CD4-positive, alpha-beta T cell treated with Interleukin-15 for 1 hour (primary cell): ENCODE results near the gene TMED9.
"Not testable (repeated sequence)": the region's sequence is repeated elsewhere in the genome, so short reads cannot be mapped to it uniquely, and the experiment has no call there.

Experiments
- DNase-seq: peaks from one replicate; pipeline ENCODE4 v3.0.0-alpha.2; 2020

The TMED9 gene

DNA sequence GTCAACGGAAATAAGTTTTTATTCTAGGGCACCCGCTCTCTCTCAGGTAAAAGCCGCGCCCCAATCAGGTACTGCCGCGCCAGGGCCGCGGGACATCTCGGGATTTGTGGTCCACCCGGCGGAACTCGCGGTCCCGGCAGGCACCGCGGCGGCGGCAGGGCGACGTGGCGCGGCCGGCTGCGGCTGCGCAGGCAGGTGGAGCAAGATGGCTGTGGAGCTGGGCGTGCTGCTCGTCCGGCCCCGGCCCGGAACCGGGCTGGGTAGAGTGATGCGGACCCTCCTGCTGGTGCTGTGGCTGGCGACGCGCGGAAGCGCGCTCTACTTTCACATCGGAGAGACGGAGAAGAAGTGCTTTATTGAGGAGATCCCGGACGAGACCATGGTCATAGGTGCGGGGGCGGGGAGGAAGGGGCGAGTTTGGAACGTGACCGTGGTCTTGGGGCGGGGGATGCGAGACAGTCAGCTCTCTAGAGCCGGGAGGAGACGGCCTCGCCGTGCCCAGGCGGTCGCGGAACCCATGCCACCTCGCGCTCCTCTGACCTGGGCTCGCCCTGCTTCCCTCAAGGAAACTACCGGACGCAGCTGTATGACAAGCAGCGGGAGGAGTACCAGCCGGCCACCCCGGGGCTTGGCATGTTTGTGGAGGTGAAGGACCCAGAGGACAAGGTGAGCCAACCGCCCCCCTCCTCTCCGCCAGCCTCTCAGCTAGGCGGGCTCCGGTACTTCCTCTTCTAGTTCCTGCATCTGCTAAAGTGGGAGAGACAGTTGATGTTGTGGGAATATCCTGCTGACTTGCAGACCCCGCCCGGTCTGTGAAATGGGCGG, at the start of gene TMED9:
TSS of gene TMED9 (plus strand) at position 194 of the 825 bp plus-strand sequence. CDS start at position 206, 12 bp downstream.
- peak; percentile 89 for DNase-seq

DNA sequence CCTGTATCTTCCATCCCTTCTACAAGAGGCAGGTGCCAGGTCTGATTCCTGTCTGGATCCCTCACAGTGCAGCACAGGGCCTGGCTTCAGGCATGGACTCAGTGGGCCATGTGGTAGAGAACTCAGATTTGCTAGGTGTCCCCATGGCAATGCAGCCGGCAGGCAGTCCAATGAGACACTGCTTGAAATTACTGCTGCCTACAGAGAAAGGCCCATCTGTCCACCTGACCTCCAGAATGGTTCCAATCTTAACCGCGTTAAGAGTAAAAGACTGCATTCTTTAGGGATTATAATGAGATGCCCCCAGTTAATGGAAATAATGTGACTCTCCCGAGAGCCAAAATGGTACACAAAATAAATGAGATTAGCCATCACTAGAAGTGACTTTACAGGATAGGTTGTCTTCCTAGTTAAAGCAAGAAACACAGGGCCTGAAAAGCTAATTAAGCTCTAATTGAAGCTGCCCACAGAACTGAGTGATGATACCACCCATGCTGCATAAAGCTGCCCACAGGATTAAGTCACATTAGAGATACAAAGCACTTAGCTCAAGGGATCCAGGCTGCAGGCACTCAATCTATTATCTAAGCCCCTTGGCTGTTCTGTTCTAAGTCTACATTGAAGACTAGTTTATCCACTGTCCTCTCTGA, 49.1 kb upstream of the TMED9 start:
- no peak for DNase-seq

GRCh38 chr5:177545487-177546257, 46.3 kb upstream of the TMED9 start:
- DNase-seq, result peak; percentile 49

- DNase-seq, result peak; percentile 23
Observed at GRCh38 chr5:177546258-177546741, 45.7 kb upstream of the TMED9 start.

GRCh38 chr5:177547736-177548135, 44.3 kb upstream of the TMED9 start:
- DNase-seq, result no peak

DNA sequence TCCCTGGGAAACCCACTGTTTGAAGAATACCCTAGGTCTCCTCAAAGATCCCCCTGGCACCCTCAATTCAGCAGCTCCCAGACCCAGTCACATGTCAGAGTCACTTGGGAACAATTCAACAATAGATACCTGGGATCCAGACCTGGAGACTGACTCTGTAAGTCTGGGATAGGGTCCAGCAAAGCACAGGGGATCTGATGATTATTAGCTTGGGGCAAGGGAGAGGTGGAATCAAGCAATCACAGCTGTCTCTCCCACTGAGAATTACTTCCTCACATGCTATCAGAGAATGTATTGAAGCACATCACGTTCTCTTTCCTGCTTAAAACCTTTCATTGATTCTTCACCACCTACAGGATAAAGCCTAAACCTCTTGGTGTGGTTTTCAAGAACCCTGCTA, 43.5 kb upstream of the TMED9 start:
- no peak for DNase-seq

DNA sequence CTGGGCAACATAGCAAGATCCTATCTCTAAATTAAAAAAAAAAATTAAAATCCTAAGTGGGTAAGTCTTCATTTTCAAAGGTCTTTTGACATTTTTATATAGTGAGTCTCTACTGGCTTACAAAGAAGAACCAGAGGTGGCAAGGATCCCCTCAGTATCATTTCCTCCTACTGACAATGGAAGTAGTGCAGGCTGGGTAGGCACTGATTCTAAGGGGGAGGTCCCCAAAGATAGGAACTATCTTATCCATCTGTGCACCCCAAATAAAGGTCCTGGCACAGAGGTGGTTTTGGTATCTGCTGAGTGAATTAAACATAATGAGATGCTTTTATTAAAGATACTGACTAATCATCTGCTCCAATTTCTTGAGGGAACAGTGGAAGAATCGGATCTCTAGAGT, 41.9 kb upstream of the TMED9 start:
- no peak for DNase-seq

DNA sequence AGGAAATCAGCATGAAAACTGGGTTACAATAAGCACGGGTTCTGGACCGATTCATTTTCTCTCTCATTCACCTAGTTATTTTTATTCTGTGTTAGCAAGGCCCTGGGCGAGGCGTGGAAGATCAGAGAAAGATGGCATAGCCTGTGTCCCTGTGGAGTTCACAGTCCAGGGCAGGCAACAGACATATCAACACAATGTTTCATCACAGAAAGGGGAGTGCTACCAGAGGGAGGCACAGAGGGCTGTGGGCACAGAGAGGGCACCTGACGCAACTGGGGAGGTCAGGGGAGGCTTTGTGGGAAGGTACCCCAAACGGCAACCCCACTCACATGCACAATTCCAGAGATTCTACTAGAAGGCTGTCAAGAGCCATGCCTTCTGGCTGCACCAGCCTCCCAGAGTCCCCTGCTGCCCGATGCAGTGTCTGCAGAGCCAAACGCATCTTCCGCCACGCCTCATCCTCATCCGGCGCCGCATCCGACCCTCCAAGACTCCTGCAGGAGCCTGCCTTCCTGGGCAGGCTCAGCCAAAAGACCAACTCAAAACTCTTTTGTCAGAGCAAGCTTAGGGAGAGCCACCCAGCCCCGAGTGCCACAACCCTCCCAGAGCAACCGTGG, 39.1 kb upstream of the TMED9 start:
- DNase-seq, result no peak

DNA sequence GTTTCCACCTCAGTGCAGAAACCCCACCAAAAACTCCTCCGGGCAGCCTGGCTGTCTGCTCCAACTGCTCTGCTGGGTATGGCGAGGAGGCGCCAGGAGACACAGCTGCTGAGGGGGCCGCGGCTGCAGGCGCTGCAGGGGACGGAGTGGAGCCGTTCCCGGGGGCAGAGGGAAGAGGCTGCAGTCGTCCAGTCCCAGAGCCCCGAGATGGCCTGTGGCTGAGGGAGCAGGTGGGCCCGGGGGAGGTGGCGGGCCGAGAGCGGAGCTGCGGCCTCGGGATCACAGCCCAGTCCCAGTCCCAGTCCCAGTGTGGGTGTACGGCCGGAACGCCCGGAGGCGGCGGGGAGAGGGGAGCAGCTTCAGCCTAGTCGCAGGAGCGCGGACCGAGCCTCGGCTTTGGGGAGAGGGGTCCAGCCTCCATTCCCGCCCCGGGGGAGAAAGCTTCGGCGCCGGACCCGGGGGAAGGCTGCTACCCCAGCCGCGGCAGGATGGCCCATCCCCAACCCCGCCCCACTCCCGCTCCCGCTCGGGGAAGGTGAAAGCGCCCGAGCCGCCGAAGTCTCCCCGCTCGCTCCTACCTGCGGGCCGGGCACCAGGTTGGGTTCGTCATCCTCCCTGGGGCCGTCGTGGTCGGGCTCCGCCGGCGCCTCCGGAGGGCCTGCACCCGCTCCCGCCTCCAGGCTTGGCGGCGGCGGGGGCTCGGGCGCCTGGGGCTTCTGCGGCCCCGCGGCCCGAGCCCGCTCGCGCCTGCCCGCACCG, 38.2 kb upstream of the TMED9 start:
- DNase-seq, result peak; percentile 18

DNA sequence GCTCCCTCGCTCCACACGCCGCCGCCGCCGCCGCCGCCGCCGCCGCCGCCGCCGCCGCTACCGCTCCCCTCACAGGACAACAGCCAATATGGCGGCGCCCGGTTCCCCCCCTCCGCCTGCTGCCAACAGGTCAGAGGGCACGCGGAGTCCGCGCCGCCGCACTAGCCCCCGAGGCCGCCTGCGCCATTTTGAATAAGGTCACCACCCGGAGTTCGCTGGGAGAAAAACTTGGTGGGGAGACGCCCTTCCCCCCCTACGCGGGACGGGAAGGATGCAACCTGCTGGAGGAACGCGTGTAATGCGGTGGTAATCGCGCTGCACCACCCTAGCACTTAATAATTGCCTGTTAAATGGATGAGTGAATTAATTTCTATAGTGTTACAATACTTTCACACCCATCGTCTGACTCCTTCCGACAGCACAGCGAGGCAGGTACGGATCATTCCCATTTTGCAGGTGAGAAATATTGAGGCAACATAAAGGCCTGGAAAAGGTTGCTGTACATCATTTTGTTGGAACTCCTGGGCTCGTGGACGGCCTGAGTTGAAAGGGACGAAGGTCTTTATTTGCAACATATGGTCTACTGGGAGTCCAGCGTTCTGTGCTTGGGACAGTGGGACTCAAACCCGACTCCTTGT, 37.4 kb upstream of the TMED9 start, which contains the start of gene FAM193B:
TSS of gene FAM193B (minus strand) at position 90 of the 638 bp plus-strand sequence. CDS start 105 bp downstream, outside the sequence.
- peak; percentile 94 for DNase-seq

DNA sequence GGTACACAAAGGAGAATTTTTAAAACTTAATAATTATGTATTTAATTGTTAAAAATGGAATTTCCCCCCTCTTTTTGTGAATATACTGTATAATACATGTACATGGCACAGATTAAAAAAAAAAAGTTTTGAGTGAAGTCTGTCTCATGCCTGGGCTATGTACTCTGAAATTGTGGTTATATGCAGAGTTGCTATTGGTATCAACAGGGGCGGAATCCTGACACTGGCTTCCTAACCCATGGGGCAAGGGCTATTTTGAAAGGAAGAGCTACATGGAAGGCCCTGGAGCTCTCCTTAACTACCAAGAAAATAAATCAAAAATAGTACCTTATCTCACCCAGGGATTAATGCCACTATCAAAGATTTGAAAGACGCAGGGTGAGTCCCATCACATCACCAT, 36.8 kb upstream of the TMED9 start:
- DNase-seq, result no peak

DNA sequence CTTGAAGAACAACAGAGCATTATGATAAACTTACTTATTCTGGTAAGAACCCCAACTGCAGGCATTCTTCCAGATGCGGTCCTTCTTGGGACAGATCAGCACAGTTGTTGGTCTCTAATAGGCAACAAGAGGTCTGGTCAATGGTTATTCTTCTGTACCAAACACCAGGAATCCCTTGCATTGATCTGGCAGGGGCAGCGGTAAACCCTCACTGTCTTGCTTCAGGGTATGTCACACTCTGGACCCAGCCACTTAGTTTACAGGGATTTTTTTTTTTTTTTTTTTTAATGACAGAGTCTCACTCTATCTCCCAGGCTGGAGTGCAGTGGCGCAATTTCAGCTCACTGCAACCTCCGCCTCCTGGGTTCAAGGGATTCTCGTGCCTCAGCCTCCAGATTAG, 36.3 kb upstream of the TMED9 start:
- no peak for DNase-seq

GRCh38 chr5:177557041-177557647, 34.9 kb upstream of the TMED9 start:
- DNase-seq, result no peak

GRCh38 chr5:177557796-177558195, 34.2 kb upstream of the TMED9 start:
- no peak for DNase-seq

DNA sequence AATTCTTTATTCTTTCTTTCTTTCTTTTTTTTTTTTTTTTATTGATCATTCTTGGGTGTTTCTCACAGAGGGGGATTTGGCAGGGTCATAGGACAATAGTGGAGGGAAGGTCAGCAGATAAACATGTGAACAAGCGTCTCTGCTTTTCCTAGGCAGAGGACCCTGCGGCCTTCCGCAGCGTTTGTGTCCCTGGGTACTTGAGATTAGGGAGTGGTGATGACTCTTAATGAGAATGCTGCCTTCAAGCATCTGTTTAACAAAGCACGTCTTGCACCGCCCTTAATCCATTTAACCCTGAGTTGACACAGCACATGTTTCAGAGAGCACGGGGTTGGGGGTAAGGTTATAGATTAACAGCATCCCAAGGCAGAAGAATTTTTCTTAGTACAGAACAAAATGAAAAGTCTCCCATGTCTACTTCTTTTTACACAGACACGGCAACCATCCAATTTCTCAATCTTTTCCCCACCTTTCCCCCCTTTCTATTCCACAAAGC, 32.5 kb upstream of the TMED9 start:
- DNase-seq, result not testable (repeated sequence)

DNA sequence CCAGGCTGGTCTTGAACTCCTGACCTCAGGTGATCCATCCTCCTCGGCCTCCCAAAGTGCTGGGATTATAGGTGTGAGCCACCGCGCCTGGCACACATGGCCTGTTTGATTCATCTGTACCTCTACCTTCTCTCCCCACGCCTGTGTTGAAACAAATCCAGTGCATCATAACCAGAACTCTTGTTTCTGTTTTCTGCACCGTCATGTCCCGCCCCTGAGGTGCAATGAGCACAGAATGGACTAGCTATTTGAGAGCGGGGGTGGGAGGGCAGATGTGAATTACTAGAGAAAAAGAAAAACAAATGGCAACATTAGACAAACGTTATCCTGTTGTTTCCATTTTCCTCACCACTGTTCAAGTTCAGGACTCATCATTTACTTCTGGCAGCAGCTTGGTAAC, 27.0 kb upstream of the TMED9 start:
- no peak for DNase-seq

GRCh38 chr5:177568326-177568725, 23.7 kb upstream of the TMED9 start:
- no peak for DNase-seq

DNA sequence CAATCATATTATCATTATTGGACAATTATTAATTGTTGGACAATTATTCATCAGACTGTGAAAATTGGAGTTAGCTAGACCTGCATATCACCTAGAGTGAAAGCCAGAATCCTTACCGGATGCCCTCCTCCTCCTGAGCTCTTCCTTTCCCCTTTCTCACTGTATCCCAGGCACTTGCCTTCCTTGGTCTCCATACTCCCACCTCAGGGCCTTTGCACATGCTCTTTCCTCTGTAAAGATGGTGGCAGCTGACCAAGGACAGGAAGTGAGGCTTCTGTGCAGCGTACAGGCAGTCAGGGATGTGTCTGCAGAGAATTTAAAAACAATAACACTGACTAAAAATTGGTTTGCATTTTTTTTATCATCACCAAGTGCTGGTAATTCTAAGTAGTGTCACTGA, 22.1 kb upstream of the TMED9 start:
- no peak for DNase-seq

- DNase-seq, result no peak
Observed at GRCh38 chr5:177575488-177575887, 16.5 kb upstream of the TMED9 start.

DNA sequence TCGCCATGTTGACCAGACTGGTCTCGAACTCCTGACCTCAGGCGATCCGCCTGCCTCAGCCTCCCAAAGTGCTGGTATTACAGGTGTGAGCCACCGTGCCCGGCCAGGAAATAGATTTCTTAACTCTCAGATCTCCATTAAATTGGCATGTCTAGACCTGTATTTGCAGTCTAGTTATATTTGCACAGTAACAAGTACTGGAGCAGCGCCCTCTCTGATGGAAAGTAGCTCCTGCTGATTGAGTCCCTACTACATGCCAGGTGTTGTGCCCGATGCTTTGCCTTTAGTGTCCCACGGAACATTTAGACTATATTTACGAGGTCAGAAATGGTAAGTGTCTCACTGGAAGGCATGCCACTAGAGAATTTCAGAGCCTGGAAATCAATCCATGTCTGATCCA, 15.8 kb upstream of the TMED9 start:
- DNase-seq, result no peak

- no peak for DNase-seq
Observed at GRCh38 chr5:177578316-177578715, 13.7 kb upstream of the TMED9 start.
